Measurements from ENCODE around the gene RASAL2.
"Not testable (repeated sequence)": the region's sequence is repeated elsewhere in the genome, so short reads cannot be mapped to it uniquely, and the experiment has no call there.

RASAL2 gene

DNA sequence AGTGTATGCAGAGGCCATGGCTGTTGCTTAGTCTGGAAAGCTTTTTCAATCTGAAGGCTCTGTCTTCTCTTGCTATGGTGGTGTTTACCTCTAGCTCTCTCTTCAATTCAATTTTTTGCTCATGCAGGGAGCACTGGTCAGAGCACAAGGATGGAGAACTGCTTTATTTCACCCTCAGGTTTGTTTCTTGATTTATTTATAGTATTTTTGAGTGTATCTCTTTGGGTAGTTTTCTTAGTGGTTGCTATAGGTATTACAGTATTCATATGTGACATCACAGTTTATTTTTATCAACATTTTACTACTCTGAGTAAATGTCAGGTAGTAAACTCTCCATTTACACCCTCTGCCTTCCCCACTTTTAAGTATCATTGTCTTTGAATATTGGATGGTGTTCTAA is 147.9 kb downstream of the RASAL2 start:
- DNase-seq: no peak

DNA sequence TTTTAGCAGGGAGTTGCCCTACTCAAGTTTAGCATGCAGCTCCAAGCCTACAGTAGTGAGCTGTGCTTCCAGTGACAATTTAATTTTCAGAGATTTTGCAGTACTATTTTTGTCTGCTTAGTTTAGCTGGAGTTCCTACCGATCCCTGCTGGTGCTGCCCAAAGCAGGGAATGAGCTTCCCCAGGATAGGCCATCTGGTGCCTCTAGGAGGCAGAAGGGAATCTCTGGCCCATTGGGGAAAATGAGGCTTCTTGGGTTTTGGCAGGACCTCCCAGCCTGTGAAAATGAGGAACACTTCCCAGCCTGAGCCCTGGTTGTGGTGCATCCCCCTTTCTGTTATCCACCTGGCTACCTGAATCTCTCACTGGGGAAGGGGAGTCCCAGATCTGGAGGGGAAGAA is 149.2 kb downstream of the RASAL2 start:
- no peak for DNase-seq

DNA sequence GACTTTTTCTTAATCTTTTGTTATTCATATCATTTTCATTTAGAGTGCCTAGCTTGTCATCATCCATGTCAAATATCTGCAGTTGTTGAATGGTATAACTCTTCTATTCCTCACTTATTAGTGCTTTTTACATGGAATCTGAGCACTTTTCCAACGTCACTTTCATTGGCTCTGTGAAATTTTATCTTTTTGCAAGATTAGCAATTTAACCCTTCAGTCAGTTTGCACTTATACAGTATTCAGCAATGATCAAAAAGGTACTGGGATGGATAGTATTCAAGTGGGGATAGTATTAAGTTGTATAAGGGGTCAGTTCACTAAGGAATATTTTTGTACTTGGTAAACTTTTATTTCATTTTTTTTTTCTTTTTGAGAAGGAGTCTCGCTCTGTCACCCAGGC is 150.0 kb downstream of the RASAL2 start:
- no peak for DNase-seq

DNA sequence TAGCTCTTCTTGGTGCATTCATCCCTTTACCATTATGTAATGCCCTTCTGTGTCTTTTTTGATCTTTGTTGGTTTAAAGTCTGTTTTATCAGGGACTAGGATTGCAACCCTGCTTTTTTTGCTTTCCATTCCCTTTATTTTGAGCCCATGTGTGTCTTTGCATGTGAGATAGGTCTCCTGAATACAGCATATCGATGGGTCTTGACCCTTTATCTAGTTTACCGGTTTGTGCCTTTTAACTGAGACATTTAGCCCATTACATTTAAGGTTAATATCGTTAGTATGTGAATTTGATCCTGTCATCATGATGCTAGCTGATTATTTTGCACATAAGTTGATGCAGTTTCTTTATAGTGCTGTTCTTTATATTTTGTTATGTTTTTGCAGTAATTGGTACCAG is 154.4 kb downstream of the RASAL2 start:
- DNase-seq: not testable (repeated sequence)

DNA sequence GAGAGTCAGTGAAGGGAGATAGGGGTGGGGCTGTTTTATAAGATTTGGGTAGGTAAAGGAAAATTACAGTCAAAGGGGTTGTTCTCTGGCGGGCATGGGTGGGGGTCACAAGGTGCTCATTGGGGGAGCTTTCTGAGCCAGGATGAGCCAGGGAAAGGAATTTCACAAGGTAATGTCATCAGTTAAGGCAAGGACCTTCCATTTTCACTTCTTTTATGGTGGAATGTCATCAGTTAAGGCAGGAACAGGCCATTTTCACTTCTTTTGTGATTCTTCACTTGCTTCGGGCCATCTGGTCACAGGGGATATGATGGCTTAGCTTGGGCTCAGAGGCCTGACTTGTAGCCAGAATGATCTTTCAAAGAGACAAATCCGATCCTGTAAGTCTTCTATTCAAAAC is 159.7 kb downstream of the RASAL2 start:
- DNase-seq: not testable (repeated sequence)

DNA sequence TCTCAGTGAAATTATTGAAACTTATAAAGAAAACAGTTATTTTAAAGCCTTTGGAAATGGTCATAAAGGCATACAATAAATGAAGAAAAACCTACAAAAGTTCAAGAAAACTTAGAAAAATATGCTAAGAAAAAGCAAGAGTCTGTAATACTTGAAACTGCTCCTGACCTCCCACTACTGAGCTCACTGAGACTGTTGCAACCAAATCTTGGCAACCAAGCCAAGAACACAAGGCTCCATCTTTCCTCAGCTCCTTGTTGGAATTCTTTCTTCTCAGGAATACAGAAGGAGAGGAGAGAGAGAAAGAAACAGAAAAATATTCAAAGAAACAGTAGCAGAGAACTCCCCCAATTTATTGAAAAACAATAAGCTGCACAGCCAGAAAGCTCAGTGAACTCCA is 160.5 kb downstream of the RASAL2 start:
- DNase-seq: no peak

DNA sequence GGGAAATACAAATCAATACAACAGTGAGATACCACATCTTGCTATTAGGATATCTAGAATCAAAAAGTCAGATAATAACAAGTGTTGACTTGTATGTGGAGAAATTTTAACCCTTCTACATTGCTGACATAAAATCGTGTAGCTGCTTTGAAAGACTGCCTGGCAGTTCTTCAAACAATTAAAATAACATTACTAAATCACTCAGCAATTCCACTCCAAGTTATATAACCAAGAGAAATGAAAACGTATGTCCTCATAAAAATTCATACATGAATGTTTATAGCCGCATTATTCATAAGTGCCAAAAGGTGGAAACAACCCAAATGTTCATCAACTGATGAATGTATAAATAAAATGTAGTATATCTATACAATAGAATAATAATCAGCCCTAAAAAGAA is 164.6 kb downstream of the RASAL2 start:
- DNase-seq: no peak

DNA sequence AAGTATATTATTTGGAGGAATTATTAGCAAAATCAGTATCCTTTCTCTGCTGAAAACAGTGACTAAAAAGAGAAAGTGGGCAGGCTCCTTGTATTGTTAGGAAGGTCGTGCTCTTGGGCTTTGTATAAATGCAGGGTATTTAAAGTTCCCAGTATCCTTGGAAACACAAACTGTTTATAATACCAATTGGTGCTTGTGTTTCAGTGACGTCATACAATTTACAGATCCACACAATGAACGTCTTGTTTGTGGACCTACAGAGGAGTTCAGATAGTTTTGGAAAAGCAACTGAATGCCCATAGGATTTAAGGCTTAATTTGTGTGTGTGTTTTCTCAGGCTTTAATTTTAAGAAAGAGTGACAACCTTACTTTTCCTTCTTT is 168.2 kb downstream of the RASAL2 start:
- DNase-seq: no peak

DNA sequence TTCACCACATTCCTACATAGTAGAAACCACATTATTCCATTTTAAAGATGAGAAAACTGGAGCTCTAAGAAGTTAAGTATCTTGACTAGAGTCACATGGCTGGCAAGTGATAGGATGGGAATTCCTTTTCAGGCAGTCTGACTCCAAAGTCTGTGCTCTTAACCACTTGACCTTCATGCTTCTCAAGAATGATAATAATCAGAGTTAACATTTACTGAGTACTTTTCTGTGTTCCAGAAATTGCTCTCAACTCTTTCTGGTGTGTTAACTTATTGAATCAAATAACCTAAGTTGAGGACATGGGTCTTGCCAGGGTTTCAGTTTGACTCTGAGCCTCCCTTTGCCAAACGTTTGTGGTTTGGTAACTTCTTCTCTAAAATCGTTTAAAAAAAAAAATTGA is 169.4 kb downstream of the RASAL2 start:
- DNase-seq: no peak

DNA sequence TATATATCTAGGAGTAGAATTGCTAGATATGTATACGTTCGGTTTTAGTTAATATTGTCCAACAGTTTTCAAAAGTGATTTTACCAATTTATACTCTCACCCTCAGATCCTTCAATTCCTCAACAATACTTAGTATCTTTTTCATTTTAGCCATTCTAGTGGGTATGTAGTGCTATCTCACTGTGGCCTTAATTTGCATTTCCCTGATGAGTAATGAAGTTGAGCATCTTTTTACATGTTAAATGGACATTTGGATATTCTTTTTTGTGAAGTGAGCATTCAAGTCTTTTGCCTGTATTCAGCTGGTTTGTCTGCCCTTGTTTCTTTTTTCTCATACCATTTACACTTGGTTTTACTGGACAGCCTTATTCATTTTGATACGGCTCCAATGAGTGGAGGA is 172.2 kb downstream of the RASAL2 start:
- DNase-seq: no peak

DNA sequence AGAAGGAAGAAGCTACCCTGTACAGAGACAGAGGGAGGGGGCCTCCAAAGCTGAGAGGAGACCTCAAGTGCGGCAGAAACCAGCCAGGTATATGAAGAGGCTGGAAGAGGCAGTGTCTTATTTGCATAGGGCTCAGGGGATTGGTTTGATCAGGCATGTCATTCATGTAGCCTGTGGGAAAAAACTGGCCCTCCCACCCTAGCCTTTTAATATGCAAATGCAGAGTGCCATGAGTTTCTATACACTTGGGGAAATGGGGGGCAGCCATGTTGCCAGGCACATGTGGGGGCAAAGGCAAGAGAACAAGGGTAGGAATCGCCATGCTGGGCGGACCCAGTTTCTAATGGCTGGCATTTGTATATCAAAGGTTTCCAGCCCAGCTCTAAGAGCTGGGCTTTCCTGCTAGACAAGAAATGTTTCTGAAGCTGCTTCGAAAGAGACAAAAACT is 172.7 kb downstream of the RASAL2 start:
- no peak for DNase-seq

DNA sequence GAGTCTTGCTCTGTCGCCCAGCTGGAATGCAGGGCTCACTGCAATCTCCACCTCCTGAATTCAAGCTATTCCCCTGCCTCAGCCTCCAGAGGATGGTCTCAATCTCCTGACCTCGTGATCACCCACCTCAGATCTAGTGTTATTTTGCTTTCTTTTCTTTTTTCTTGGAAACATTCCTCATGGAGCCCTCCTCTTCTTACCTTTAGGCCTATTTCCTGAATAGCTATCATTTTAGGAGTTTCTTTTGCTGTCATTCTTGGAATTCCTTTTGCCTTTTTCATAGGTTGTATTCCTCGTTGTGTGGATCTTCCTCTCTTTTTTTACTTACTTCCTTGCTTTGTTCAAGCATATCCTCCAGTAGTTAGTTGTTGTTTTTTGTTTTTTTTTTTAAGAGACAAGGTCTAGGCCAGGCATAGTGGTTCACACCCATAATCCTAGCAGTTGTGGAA is 173.8 kb downstream of the RASAL2 start:
- no peak for DNase-seq

DNA sequence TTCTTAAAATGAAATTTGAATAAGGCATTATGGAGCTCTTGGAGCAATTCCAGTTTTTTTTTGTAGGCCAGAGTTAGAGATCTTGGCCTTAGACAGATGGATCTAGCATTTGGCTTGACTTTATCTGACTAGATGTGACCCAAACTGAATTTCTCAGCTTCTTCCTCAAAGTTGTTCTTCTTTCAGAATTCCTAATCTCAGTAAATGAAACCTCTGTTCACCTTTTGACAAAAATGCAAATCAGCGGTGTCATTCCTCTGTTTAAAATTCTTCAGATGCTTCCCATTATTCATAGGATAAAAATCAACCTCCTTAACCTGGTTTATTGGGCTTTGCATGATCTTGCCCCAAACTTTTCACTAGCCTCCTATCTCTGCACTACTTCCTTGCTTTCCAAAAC is 177.6 kb downstream of the RASAL2 start:
- DNase-seq: no peak

DNA sequence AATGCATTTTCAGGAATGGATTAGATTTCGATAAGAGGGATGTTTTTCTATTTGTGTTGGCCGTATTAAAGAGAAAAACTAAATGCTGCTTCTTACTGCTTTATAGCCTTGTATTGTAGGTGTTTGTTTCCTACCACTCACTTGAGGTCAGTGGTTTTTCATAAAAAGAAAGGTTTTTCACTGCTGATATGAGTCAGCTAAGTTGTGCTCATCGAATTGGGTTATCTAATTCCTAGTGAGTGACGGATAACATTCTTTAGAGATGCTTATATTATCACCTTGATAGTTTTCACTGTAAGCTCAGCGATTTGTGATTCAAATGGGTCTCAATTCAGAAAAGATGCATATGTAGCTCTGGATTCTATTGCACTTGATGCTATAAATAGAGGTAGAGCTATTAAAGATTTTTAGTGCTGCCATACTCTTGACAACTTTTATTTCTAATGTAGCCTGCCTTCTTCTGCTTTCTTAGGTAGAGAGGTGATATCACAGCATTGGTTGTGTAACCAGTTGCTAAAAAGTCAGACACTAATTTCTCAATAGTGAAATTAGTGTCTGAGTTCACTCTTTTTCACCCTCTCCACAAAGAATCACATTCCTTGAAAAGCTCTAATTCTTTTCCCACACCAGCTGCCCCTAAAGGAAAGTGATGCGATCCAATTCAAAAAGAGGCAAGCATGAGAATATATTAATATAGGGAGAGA is 180.0 kb downstream of the RASAL2 start:
- DNase-seq: no peak

DNA sequence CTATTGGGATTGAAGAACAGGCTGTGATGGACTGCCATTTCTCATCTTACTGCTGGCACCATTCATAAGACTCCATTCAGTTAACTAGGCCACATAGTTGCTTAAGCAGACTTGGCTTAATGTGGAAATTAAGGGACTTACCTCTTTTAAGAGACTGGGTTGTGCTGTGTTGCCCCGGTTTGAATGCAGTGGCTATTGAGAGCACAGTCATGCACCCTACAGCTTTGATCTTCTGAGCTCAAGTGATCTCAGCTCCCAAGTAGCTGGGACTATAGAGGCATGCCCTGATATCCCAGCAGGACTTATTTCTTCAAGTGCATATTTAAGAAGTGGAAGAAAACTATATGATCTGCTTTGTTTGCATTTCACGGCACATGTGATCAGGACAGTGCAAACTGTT is 181.1 kb downstream of the RASAL2 start:
- DNase-seq: no peak

DNA sequence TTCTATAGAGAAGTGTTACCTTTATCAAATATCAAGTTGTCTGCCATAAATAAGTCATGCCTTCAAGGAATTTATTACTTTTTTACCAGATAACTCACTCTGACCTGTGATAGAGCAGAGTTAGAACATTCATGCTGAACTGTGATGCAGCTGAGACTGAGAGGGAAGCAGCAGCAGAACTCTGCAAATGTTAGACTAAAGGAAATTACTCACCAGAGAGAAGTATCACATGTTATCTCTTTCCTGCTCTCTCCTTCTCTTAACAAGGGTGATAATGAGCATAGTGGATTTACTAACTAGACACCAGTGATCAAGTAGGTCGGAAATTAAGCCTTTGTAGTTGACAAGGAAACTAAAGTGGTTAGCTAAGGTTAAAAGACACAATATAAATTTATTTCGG is 181.6 kb downstream of the RASAL2 start:
- no peak for DNase-seq

DNA sequence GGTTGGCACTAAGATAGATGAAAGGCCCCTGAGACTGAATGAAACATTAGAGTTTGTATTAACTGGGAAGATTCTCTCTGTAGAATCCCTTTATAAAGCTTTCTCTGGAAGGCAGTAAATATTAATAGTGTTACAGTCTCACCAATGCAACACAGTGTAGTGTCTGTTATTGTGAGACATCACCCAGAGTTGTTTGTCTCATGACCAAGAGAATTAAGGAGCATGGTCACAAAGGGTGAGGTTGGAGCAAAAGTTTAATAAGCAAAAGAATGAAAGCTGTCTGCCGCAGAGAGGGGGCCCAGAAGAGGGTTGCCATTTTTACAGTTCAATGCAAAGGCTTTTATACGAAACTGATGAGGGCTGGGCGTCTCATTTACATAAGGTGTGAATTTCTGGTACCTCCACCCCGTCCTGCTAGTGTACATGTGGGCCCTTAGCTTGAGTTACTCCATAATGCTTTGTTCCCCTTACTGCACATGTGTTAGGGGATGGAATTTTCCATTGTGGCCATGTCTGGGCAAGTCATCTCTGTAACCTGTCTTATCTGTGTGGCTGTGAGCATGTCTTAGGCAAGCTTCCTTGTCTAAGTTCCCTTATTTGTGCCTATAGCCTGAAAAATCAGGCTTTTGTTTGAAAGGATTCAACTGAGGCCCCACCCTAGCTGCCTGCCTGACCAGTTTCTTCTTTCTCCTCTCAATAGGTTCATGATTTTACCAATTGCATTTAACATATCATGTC is 184.1 kb downstream of the RASAL2 start:
- no peak for DNase-seq

DNA sequence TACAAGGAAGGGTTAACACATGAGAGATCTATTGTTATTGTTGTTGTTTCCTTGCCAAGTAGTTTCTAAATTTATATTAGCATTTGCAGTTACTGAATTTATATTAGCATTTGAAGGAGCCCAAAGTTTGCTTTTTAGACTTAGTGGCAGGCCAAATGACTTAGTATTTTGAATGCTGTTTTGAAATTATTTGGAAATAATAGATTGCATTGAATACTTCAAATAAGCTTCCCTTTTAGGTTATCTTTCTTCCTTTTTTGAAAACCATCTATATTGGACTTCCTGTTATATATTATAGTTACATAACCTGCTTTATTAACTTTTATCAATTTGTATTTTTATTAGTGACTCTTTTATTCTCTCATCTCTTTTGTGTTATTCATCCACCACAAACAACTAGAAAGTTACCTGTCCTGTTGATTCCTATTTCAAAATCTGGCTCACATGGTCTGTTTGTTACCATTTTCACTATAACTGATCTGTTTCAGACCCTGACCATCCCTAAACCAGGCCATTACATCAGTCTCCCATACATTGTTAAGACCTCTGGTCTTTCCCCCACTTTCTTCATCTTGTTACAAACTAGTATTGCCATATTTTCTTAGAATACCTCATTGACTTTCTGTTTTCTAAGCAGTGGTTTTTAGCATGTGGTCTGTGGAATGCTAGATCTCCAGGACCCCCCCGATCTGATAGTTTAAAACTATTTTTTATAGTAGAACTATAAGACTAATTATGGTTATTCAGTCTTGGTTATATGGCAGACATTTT is 185.2 kb downstream of the RASAL2 start:
- DNase-seq: no peak

DNA sequence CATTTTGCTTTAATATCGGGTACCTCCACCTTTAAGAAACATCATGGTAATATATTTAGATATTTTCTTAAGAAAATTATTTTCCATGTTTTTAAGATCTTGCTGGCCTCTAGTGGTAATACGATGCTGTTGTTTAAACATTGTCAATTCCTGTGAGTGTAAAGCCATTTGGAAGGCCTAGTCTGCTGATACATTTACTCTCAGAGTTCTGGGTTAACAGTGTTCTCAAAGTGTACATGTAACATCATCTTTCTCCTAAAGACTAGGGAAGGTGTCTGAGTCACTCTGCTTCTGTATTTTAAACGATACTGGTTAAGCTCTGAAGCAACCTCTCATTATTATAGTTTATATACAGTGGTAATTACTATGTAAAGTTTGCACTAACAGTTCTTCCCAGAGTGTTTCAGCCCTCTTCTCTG is 189.1 kb downstream of the RASAL2 start:
- DNase-seq: no peak

DNA sequence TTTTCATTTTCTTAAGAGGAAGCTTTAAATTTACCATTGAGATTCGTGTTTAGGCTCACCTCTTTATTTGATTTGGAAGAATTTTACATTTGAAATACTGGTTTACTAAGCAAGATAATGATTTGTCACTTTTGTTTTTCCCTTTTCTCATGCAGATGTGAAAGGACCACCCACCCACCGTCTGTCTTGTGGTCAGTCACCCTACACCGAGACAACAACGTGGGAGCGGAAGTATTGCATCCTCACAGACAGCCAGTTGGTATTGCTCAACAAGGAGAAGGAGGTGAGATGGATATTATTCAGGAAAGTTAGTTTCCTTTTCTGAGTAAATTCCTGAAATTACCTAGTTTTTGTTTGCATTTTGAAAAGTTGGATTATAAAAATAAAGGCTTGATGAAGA is 189.5 kb downstream of the RASAL2 start:
- DNase-seq: no peak

DNA sequence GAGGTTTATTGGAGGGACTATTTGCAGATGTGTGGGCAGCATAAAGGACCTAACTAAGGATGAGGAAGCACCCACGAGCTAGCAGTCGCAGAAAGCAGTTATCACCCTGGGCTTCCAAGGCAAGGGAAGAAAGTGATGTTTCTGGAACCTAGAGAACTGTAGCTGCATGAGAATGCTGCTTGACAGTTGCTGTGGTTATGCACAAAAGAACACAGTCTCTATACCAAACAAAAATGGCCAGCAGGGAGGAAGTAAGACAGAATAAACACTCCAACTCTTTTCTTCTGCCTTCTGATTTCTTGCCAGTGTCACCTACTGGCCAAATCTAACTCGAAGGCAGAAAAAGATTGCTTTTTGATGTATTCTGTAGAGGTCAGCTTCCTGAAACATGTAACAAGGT is 190.2 kb downstream of the RASAL2 start:
- DNase-seq: no peak

DNA sequence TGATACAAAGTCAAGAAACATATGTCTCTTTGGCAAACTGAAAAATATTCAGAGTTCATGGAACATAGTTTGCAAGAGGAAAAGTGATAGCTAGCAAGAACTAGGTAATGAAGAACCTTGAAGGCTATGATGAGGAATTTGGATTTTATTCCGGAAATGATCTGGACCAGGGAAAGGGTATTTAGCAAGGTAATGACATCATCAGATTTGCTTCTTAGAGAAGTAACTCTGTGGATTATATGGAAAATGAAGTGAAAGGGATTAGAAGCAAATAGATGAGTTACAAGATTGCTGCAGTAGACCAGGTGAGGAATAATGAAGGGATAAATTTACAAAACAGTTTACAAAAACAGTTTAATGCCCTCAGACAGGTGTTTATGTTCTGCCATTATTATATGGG is 197.3 kb downstream of the RASAL2 start:
- DNase-seq: no peak

DNA sequence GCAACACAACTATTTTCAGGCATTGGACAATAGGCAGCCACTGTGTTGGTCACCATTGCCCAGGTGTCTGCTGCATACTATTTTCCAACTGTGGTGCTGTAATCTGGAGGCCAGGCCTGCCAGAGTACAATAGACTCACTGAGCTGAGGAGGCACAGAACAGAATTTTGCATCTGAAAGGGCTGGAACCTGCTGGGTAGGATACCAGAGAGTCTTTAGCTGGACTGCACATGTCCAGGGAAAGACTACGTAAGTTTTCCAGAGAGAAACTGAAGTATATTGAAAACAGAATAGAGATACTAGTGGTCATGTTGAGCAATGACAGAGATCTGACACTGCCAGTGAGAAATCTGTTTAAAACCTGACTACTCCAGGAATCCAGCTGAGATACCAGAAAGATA is 200.8 kb downstream of the RASAL2 start:
- DNase-seq: no peak

DNA sequence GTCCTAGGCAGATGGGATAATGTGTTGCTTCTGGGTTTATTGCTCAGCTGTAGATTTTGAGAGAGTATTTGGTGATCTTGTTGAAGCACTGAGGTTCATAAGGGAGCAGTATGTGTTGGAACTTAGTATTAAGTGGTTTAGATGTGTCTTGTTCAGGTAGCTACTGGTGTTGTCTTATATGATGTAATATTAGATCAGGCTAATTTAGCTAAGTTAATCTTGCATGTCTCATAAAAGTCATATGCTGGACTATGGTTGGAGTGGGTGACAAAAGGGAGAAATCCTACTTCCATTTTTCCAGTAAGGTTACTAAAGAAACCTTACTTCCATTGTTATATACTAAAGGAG is 206.4 kb downstream of the RASAL2 start:
- DNase-seq: no peak
